ENCODE measurements around the gene NFIX.

Gene NFIX

DNA sequence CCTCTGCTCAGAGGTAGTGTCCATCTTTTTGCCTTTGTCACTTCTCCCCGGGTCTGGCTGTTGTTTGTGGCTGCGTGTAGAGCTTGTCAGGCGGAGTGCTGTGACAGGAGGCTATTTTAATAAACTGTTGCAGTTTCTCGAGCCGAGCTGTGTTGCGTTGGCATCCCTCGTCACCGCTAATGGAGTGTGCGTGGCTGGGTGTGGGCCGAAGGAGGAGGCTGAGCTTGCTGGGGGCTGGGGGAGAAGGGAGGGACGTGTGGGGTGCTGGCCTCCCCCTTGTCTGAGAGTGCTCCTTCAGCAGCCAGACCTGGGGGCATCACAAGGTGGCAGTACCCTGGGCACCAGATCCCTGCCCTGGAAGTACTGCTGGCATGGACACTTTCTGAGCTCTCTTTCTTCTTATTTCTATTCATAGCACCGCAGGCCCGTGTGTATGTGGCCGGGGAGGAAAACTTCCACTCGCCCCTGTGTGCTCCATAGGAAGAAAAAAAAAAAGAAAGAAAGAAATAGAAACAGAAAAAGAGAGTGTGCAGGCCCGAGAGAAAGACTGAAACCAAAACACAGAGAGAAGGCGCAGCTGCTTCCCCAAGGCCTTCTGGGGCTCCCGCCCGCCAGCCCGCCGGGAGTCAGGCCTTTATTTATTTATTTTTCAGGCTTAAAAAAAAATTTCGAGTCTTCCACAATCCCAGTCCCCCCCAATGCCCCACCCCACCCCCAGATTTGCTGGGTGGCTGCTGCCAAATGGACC, 27.0 kb downstream of the NFIX start:
- DNase-seq (ENCODE audit: low spot score) = no peak

DNA sequence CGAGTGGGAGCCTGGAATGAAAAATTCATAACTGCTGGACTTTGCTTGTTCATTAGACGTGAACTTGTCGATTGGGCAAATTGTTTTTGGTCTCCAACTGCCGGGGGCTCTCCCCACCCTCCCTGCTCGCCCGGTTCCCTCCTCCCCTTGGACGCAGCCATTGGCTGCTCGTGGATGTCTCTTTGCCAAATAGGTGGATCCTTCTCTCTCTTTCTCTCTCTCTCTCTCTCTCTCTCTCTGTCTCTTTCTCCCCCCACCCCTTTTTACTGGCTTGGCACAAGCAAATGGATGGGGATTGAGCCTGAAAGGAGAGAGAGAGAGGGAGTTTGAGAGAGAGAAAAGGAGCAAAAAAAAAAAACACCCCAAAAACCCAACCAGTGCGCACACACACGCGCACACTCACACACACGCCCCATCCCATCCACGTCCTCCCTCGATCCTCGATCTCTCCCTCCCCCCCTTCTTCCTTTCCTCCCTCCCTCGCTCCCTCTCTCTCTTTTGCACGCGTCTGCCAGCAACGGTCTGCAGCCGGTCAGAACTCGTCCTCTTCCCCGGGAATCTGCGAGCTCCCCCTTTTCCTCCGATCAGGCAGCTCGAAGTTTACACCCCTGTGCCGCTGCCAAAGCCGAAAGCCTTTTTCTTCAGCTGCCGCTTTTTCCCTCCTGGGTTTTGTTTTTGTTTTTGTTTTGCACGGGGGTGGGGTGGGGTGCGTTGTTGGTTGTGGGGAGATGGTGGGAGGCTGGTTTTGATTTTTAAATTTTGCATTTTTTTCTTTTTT, 27.8 kb downstream of the NFIX start:
- no peak for DNase-seq (ENCODE audit: low spot score)

DNA sequence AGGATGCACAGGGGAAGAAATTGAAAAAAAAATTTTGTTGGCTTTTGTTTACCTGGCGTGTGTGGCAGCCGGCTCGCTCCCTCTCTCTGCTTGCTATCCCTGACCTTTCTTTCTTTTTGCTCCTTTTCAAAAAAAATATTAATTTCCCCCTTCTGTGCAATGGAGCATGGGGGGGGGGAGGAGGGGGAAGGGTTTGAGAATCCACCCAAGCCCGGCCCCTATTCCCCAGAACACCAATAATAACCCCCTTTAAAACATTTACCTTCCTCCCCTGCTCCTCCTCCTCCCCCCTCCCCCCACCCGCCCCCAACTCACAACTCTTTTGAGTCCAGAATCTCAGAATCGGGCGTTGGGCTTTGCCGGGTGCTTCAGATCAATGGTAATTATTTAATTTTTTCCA, 28.4 kb downstream of the NFIX start:
- DNase-seq (ENCODE audit: low spot score) = no peak

DNA sequence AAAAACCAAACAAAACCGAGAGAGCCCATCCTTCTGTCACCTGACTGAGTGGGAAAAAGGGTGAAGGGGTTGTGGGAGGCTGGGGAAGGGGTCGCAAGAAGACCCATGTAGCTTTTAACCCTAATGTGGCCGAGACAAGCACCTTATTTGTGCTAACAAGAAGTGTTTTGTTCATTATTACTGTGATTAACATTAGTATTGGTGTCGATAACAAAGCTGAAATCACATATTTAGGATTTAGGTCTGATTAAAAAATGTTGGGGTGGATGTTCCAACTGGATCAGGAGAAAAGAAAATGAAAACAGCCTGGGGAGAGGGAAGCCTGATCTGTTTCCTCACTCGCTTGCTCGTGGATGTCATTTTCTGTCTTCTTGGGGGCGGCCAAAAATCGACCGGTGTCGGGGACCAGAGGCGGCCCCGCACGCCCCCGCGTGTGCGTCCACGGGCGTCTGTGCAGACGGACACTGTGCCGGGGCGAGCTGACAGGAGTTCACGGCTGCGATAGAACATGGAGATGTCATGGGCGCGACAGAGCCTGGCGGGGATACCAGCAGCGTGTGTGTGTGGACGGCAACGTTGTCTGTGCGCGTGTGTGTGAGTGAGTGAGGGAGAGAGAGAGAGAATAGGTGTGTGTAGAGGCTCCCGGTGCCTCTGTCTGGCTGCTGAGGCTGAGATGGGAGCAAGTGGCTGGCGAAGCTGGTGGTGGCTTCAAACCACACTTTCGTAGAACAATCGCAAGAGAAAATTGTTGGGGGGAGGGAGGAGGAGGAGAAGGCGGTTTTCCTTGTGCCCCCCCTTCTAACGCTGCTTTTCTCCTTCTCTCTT, 29.1 kb downstream of the NFIX start:
- DNase-seq (ENCODE audit: low spot score) = no peak

DNA sequence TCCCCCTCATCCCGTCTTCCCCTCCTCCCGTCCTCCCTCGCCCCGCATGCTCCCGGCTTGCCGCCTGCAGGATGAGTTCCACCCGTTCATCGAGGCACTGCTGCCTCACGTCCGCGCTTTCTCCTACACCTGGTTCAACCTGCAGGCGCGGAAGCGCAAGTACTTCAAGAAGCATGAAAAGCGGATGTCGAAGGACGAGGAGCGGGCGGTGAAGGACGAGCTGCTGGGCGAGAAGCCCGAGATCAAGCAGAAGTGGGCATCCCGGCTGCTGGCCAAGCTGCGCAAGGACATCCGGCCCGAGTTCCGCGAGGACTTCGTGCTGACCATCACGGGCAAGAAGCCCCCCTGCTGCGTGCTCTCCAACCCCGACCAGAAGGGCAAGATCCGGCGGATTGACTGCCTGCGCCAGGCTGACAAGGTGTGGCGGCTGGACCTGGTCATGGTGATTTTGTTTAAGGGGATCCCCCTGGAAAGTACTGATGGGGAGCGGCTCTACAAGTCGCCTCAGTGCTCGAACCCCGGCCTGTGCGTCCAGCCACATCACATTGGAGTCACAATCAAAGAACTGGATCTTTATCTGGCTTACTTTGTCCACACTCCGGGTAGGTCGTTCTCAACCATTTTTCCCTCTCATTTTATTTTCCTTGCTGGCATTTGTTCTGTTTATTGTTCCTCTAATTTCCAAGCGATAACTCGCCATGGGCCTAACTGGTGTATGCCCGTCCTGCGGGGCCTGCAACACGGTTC, 29.8 kb downstream of the NFIX start:
- DNase-seq (ENCODE audit: low spot score) = no peak

DNA sequence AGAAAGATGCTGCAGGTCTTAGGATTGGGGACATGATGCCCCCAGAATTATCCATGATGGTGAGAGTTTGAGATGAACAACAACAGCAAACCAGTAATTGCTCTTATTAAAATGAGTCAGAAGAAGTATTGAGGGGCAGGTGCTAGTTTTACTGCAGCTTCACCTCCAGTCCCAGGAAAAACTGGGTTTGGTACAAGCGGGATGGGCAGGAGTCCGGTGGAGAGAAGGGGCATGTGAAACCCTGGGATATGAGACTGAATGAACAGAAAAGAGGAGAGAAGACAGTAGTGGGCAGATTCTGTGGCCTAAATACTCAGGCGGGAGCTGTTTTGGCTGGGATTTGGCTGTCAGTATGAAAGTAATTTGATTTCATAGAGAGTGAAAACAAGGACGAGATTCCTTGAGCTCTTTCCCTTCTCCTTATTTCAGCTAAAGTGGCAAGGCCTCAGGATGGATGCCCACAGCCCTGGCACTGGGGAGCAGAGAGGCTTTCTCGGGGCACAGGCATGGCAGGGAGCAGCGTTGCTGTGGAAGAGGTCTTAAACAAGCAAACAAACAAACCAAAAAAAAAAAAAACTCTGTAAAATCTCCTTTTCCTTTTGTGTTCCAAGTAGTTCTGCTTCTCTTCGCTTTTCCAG, 30.7 kb downstream of the NFIX start:
- no peak for DNase-seq (ENCODE audit: low spot score)

DNA sequence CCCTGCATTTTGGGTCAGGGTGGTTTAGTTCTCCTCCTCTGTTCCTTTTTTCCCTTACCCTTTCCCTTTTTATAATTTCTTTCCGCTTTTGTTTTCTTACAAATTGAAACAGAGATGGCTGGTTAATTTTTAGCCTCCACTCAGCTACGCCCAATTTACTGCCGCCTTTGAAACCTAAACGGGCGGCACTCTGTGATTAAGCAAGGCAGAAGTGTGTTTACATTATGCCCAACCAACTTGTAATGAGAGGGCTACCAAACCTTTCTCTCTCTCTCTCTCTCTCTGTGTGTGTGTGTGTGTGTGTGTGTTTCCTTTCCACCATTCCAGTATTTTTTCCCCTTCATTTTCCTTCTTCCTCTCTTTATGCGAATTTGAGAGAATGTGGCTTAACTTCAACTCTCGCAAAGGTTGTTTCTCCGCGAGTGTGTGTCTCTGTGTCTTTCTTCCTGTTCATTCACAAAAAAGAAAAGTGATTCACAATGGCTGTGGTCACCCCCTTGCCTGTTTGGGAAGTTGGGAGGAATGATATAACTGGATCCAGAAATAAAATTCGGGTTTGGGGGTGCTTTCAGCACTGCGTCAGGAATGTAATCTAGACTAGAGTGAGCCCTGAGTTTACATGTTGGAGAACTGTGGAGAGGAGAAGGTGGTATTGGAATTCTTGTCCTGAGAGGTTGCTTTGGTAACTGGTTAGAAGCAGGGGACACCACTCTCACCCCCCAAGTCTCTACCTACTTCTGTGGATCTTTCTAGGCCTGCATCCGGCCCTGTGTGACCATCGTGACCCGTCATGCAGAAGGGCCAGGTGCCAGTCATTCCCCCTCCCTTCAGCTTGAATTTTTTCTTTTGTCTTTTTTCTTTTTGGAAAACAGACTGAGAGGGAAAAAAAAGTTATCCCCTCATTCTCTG, 31.4 kb downstream of the NFIX start:
- DNase-seq (ENCODE audit: low spot score) = no peak

DNA sequence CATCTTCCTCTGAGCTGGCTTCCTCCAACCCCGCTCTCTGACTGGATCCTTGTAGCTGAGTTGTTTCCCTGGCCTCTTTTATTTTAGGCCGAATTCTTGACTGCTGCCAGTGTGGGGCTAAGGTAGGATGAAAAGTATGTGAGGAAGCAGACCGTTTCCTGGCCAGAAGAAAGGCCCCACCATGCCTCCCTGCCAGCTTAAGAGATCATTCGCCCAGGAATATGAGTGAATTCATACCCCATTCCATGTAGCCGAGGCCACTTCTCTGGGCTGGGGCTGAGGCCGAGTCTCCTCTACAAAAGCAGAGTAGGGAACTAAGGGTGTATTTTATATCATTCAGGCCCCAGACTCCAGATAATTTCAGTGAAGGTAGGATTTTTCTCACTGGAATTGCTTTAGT, 32.3 kb downstream of the NFIX start:
- DNase-seq (ENCODE audit: low spot score) = no peak

DNA sequence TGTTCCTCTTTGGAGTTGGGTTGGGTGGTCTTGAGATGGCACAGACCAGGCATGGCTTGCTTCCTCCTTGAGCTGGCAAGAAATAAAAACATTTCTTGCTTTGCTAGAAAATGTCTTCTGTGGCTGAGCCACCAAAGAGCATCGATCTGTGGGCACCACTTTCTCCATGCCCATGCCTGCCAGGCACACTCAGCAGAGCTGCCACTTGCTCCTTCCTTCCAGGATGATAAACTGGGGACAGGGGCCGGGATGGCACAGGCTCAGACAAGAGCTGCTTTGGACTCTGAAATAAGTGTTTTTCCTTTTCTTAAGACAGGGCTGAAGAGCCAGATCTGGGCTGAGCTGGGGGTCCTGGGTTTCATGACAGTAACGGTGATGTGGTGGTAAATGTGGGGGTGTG, 32.8 kb downstream of the NFIX start:
- no peak for DNase-seq (ENCODE audit: low spot score)

DNA sequence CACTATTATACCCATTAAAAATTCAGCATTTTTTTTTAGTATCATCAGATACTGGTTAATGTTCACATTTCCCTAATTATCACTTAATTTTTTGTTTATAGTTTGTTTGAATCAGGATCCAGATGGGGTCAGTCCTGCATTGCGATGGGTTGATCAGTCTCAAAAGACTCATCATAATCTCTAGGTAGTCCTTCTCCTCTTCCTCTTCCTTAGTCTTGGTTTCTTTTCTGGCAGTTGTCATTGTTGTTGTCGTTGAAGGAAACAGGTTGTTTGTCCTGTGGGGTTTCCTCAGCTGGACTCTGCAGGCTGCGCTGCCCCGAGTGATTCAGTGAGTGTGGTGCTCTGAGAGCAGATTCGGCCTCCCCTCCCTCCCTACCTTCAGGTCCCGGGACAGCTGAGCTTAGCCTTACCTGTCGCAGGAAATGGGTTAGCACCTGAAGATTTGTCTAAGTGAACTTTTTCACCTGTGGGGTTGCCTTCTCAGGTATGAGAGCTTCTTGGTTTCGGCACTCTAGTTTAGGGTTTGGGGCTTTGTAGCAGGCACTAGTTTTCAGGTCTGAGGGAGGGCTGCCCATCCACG, 34.1 kb downstream of the NFIX start:
- no peak for DNase-seq (ENCODE audit: low spot score)

DNA sequence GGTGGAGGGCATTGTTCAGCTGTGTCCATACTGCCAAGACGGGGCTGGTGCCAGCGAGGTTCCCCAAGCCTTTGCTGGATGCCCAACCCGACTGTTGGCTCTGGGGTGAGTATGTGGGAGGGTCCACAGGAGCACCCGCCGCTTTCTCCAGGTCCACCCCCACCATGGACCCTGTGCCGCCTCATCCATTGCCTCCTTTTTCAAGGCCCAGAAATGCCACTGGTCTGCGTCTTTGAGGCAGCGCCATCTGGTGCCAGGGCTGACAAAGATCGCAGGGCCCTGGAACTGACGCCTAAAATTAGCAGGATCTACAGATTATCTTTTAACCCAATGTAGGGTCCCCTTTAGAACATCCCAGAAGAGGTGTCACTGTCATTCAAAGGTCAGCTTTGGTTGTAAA, 34.6 kb downstream of the NFIX start:
- DNase-seq (ENCODE audit: low spot score) = no peak

DNA sequence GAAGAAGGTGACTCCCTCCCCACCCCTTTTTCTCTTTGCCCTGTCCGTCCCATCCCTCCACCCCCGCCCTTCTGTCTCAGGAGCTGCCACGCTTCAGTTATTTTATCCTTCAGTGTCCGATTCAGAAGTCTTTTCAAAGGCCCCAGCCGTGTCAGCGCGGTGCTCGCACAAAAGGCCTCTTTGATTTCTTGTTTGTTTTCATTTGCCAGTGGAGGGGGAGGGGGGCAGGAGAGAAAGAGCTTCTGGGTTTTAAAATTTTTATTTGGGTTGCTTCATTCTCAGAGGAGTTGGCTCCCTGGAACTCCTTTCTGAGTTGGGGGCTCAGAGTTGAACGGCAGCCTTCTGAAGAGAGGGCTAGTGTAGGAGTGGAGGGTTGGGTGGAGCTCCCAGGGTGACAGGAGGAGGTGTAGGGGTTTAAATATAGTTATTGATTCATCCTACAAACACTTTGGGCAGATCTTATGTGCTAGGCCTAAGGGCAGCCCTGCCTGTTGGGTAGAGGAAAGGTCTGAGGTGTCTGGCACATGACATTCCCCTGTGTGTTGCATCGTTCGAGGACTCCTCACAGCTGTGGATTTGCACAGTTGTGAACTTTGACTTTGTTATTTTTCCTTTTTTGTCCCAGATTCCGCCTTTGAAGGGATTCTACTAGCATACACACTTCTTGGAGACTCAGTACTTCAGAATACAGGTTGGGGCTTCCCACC, 36.8 kb downstream of the NFIX start:
- DNase-seq (ENCODE audit: low spot score) = no peak

DNA sequence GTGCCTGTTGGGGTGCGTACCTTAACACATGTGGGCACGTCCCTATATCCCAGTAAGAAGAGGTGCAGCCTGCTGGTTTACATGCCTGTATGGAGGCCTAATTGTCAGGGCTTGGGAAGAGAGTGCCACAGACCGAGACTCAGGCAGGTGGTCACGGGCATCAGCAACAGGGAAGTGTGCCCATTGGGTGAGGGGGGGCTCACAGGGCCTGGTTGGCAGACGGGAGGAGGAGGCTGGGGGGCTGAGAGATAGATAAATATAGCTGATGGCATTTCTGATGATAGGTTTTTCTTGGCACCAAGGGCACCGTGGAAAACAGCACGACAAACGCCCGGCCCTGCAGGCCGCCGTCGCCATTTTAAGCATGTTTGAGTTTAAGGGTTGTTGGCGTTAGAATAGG, 37.6 kb downstream of the NFIX start:
- DNase-seq (ENCODE audit: low spot score) = no peak

DNA sequence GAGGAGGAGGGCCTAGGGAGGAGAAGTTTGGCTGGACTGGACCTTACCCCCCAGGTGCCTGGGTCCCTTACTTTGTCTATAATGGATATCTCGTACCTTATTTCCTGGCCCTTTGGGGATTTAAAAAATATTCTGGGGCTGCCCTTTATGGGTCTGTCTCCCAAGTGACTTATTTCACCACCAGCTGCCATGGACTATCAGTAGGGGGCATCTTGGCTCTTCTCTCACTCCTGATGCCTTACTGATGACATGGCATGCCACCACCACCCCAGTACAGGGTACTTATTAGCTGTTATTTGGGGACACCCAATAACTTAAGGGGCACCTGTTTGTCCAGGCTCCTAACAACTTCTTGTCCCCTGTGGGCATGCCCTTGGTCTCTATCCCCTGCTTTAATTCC, 38.0 kb downstream of the NFIX start:
- no peak for DNase-seq (ENCODE audit: low spot score)

DNA sequence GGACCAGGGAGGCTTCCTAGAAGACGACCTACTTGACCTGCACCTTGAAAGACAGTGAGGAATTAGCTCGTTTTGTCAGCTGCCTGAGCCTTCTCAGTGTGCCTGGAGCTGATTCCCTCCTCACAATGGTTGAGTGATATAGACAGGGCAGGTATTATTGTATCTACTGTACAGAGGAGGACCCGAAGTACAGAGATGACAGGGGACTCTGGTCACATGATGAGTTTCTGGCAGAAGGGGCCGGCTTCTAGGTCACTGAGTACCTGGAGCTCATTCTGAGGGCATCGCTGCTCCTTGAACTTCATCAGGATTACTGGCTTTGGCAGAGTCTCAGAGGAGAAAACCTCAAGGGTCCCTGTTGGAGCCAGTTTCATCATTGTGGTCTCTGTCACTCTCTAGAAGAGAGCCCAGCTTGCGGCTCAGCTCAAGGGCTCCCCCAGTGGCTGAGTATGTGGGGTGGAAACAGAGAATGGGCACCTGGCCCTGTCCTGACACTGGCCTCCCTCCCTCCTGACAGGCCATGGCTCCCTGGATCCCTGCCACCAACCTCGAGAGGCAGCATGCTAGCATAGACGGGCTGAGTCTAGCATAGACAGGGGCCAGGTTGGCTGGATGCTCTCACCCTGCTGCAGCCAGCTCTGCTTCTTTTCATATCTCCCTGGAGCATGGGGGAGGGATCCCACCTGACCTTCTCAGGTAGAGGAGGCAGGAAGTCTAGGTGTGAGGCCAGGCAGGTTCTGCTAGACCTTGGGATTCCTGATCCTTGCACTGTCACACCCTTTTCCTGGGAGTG, 38.7 kb downstream of the NFIX start:
- DNase-seq (ENCODE audit: low spot score) = no peak

DNA sequence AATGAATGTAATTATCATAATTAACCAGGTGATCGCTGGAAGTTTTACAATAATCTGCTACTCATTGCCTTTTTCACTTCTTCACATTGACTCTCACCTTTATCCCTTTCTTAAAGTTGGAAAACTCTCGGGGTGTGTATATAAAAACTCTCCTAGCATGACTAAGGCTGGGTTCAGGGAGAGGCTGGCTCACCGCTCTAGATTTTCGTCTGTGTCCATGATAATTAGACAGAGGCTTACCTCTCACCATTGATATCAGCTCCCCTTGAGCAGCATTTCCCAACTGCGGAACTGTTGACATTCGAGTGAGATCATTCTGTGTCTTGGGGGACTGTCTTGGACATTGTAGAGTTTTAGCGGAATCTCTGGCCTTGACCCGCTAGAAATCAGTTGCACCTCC, 39.4 kb downstream of the NFIX start:
- no peak for DNase-seq (ENCODE audit: low spot score)

DNA sequence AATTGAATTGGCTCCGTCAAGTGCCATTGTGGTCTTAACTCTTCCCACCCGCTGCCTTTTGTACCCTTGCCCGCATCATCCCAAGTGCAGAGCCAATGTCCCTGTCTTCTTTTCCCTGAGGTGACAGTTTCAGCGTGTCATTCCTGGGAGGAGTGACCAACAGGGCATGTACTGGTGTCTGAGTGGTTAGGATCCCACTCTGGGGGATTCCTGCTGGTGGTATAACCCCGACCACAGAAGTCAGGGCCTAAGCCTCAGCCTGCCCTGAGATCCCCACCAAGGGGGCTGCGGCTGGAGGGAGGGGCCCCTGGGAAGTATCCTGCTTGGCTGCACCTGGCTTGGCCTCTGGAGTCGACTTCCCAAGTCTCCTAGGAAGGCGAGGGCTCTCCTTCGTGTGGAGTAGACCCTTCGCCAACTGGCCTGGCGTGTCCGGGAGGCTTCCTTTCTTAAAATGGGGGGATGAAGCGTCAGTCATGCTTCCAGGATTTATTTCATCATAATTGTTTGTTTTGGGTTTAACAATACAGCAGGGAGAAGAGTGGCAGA, 40.6 kb downstream of the NFIX start:
- no peak for DNase-seq (ENCODE audit: low spot score)

DNA sequence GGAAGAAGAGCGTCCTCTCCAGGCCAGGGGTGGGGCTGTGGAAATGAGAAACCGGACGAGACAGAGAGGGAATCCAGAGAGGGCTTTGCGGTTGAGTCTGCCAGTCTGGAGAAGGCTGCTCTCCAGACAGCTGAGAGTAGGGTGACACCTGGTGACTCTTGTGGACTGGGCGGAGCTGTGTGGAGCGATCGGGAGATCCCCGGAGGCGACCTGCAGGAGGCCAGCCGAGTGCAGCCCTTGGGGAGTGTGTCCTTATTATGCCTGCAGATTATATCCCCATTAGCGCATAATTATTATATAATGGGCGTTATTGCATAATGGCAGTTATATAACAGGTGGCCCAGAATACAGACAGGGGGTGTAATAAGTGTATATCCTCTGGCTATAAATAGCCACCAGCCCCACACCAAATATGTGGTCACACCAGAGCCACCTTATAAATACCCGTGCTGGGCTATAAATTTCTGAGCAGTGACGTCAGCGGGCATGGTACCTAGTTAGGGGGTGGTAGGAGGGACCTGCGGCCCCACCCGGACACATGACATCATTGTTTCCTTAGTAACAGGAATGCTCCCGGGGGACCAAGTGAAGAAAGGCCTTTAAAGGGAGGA, 41.2 kb downstream of the NFIX start:
- DNase-seq (ENCODE audit: low spot score) = no peak
